NCI-H345 treated with DMSO at 0.1 percent for 48 hours (cell line): ENCODE results near the gene DFFB.

Experiments
- DNase-seq: peaks from one replicate; lab custom pipeline; 2025; ENCODE audit not compliant: unreplicated experiment; lab: John Stamatoyannopoulos, UW

Gene DFFB

GRCh38 chr1:3923378-3924185 lies 66.3 kb downstream of the DFFB start:
- DNase-seq = no peak

GRCh38 chr1:3924186-3924824 lies 67.0 kb downstream of the DFFB start:
- DNase-seq = peak; percentile 53

GRCh38 chr1:3924825-3925220 lies 67.5 kb downstream of the DFFB start:
- peak; percentile 84 for DNase-seq

DNA sequence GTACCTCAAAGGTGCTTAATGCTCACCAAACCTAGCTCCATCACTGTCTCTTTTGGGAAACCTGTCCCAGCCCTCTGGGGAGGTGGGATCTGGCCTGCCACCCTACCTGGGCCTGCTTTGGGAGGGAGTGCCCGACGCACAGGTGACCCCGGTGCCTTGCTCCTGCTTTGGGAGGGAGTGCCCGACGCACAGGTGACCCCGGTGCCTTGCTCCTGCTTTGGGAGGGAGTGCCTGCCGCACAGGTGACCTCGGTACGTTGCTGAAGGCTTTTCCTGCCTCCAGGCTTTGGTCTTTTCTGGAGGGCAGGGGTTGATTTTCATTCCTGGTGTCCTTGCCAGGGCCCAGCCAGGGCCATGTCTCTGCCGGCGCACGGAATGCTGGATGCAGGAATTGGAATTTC lies 68.0 kb downstream of the DFFB start:
- no peak for DNase-seq

DNA sequence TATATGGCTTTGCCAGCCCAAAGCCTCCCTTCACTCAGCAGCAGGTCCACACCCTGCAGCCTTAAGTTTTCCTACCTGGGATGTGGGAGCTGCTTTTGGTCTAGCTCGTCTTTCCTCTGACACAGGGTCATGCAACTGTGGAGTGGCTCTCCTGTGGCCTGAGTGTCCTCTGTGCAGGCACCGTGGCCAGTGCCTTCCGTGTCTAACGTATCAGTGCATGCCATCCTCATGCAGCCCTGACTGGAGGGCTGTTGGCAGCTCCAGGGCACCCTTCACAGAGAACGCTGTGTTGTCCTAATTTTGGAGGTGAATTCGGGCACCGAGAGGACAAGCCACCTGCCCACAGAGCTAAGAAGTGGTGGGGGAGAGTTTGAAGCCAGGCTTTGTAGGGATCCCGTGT lies 68.5 kb downstream of the DFFB start:
- DNase-seq = no peak

DNA sequence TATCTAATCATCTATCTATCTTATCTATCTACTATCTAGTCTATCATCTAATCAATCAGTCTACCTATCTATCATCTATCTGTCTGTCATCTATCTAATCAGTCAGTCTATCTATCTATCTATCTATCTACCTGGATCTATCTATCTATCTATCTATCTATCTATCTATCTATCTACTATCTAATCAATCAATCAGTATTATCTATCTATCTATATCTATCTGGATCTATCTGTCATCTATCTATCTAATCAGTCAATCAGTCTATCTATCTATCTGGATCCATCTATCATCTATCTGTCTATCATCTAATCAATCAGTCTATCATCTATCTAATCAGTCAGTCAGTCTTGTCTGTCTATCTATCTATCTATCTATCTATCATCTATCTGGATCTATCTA lies 69.7 kb downstream of the DFFB start:
- DNase-seq = no peak

DNA sequence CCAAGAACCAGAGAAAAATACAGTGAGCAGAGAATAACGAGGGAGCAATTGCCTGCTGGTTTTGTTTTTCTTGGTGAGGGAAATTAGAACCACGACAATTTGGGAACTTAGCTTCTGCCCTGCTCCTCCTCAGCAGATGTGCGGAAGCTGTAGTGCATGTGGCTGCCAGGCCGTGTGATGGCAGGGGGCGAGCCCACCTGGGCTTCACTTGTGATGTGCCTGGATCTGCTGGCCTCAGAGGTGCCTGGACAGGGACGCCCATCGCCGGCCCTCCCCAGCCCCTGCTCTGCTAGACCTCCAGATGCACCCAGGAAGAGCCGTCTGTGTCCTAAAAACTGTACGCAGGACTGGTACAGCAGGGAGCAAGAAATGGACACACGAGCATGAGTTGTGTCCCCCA lies 71.3 kb downstream of the DFFB start:
- DNase-seq = peak; percentile 74

DNA sequence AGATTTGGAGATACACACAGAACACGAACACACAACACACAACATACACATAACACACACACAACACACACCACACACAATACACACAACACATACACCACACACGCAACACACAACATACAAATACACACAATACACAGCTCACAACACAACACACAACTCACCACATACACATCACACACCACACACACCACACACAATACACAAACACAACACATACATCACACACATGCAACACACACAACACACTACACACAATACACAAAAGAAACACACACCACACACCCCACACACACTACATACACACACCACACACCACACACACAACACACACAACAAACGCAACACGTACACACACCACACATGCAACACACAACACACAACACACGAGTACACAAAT lies 71.8 kb downstream of the DFFB start:
- no peak for DNase-seq

DNA sequence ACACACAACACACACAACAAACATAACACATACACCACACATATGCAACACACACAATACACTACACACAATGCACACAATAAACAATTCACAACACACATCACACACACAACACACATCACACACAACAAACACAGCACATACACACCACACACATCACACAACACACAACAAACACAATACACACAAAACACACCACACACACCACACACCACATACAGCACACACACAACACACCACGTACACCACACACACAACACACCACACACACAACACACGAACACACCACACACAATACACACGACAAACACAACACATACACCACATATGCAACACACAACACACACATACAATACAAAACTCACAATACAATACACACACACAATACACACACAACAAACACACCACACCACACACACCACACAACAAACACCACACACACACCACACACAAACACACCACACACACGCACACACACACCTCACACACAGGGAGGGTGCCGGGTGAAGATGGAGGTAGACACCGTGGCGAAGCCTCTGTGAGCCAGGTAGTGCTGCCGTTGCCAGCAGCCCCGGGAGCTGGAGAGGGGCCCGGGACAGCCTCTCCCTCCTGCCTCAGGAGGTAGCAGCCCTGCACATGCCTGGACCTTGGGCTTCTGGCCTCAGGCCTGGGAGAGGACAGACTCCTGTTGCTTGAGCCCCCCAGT lies 73.2 kb downstream of the DFFB start:
- no peak for DNase-seq

DNA sequence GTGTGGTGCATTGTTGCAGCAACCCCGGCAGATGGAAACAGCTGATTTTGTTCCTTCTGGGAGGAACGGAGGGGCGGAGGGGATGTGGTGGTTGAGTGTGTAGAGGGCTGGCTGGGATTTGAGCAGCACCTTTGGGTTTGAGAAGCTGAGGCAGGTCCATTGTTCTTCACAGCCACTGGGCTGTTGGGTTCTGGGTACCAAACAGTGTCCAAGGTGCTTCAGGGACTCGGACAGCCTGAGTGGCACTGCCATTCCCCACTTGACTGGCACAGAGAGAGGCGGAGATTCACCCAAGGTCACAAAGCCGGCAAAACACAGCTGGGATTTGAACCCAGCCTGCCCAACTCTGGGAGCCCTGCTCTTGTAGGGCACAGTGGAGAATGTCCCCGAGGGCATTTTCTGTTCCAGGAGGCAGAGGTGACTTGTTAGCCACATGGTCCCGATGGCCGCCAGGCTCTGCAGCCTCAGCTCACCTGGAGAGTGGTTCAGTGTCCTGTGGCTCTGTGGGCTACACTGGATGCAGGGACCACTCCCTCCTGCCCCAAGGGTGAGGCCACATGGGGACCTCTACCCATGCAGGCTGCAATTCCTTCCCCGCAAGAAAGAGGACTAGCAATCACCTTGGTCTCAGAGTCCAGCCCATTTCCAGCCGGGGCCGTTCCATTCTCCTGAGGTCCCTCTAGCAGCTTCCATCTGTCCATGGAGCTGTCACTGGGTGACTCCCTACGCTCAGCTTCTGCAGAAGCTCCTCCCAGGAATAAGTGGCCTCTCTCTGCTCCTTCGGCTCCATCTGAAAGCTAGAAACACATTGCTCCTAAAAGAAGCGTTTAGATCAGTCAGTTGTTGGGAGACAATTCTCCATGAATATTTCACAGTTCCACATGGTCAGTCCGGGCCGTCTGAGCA lies 74.0 kb downstream of the DFFB start:
- no peak for DNase-seq

GRCh38 chr1:3932156-3932919 lies 75.1 kb downstream of the DFFB start:
- DNase-seq = no peak
